Endodermal cell (in vitro differentiated cells): ENCODE data around the gene TST. TPM values are rescaled to one million over a fixed set of nuclear protein-coding genes. Genes with fewer than 3 reads are reported as not detected.

Experiments
- DNase-seq: peaks from one replicate; pipeline ENCODE4 v3.0.0-alpha.2; 2017
- H3K27ac ChIP-seq: 2 replicates; pipeline ENCODE4 v1.5.1; 2013; ENCODE audit warnings: mild to moderate bottlenecking, low read depth, low read length, moderate library complexity
- H3K27me3 ChIP-seq: 2 replicates; pipeline ENCODE4 v1.6.1; 2013; ENCODE audit warnings: mild to moderate bottlenecking, low read length, moderate library complexity; ENCODE audit not compliant: insufficient read depth, control insufficient read depth, poor library complexity, severe bottlenecking
- H3K36me3 ChIP-seq: 2 replicates; pipeline ENCODE4 v1.7.0; 2013; ENCODE audit warnings: mild to moderate bottlenecking, low read length, moderate library complexity; ENCODE audit not compliant: control insufficient read depth, insufficient read depth
- H3K4me1 ChIP-seq: one replicate; pipeline ENCODE4 v1.7.0; 2013; ENCODE audit warnings: low read length; ENCODE audit not compliant: control insufficient read depth, insufficient read depth
- H3K4me3 ChIP-seq: 2 replicates; pipeline ENCODE4 v1.5.1; 2013; ENCODE audit warnings: mild to moderate bottlenecking, low read length, moderate library complexity
- H3K9ac ChIP-seq: 2 replicates; pipeline ENCODE4 v1.6.1; 2013; ENCODE audit warnings: mild to moderate bottlenecking, low read length, moderate library complexity; ENCODE audit not compliant: poor library complexity, severe bottlenecking; ENCODE audit errors: extremely low read depth
- H3K9me3 ChIP-seq: 2 replicates; pipeline ENCODE4 v1.6.1; 2013; ENCODE audit warnings: mild to moderate bottlenecking, low read length, moderate library complexity; ENCODE audit not compliant: control insufficient read depth
- H3K27ac Mint-ChIP-seq: 2 replicates; pipeline ENCODE4 v1.8.0; 2020; ENCODE audit warnings: mixed read lengths
- H3K27me3 Mint-ChIP-seq: 2 replicates; pipeline ENCODE4 v1.8.0; 2021; ENCODE audit warnings: mild to moderate bottlenecking, mixed read lengths; ENCODE audit not compliant: insufficient read depth
- H3K36me3 Mint-ChIP-seq: 2 replicates; pipeline ENCODE4 v1.8.0; 2020; ENCODE audit warnings: low read depth, mixed read lengths
- H3K4me1 Mint-ChIP-seq: 2 replicates; pipeline ENCODE4 v1.8.0; 2020; ENCODE audit warnings: mixed read lengths
- H3K4me3 Mint-ChIP-seq: 2 replicates; pipeline ENCODE4 v1.8.0; 2020; ENCODE audit warnings: mild to moderate bottlenecking, moderate library complexity, mixed read lengths
- H3K9me3 Mint-ChIP-seq: 2 replicates; pipeline ENCODE4 v1.8.0; 2020; ENCODE audit warnings: mild to moderate bottlenecking, mixed read lengths
- CTCF ChIP-seq: fragments of 200-600 bp; sonication (generic); conservative IDR thresholded peaks from 2 replicates; pipeline ENCODE4 v1.5.0; 2021; ENCODE audit warnings: antibody characterized with exemption, mild to moderate bottlenecking
- WGBS, 2 experiments: methylation state at CpG; one replicate each; pipeline versions ENCODE4 v1.1.5 to v1.1.7; 2013; ENCODE audit warnings: missing lambda C conversion rate in 2 of 2, mixed read lengths in 1 of 2; ENCODE audit not compliant: insufficient coverage in 1 of 2, insufficient read length in 1 of 2; 5-methylcytosine and 5-hydroxymethylcytosine counted together
- total RNA-seq, 2 donors: library from RNA; stranded (reverse); fragmentation: NEBNext Ultra II Directional in 1 of 2; extraction: Animal tissue kit (Norgen Biotek cat#: 25700) in 1 of 2; gene quantifications; 2 replicates in 1 of 2; 3 replicates in 1 of 2; pipeline ENCODE4 v1.2.1, GENCODE V29; 2021

The TST gene
- total RNA-seq, 2 donors from 2014 or later, result 38.2 to 48.3 TPM

- 27 to 44% methylated on average over 7 to 18 of the region's 18 CpGs for WGBS, 2 experiments
- Mint-ChIP-seq H3K4me3 (peak overlapping the region; percentile 63), H3K36me3 (no peaks in the 10 kb centered on the region), H3K9me3 (no peaks in the 10 kb centered on the region), H3K4me1 (peaks cover 3% of the 10 kb centered on the region), H3K27me3 (peaks cover 3% of the 10 kb centered on the region), H3K27ac (peak overlapping the region; percentile 91)
- Histone ChIP-seq H3K36me3 (no peaks in the 10 kb centered on the region), H3K27me3 (no peaks in the 10 kb centered on the region), H3K27ac (no peak overlapping the region), H3K9me3 (no peaks in the 10 kb centered on the region), H3K4me3 (peak overlapping the region; percentile 57), H3K4me1 (no peaks in the 10 kb centered on the region), H3K9ac (no peak overlapping the region)
- DNase-seq, result peak; percentile 96
- peak; percentile 93 for TF ChIP-seq CTCF
These were observed 41.1 kb downstream of the TST start for GRCh38 chr22:36977947-36978660.

- 75 to 83% methylated on average over 11 to 13 of the region's 13 CpGs for WGBS, 2 experiments
- H3K27ac ChIP-seq, result no peak overlapping the region
These were observed 41.8 kb downstream of the TST start for GRCh38 chr22:36977401-36977861.

GRCh38 chr22:36976606-36977005 lies 42.6 kb downstream of the TST start:
- no peaks in the 10 kb centered on the region for H3K27me3 ChIP-seq
- DNase-seq, result no peak
- TF ChIP-seq CTCF, result no peak
- Mint-ChIP-seq H3K27me3 (peaks cover 3% of the 10 kb centered on the region), H3K4me1 (peaks cover 3% of the 10 kb centered on the region), H3K4me3 (no peak overlapping the region), H3K9me3 (no peaks in the 10 kb centered on the region), H3K36me3 (no peaks in the 10 kb centered on the region), H3K27ac (no peak overlapping the region)
- no peak overlapping the region for H3K9ac ChIP-seq
- no peak overlapping the region for H3K27ac ChIP-seq
- H3K4me3 ChIP-seq, result no peak overlapping the region
- no peaks in the 10 kb centered on the region for H3K4me1 ChIP-seq
- 97 to 100% methylated on average over 4 of the region's 4 CpGs for WGBS, 2 experiments
- H3K9me3 ChIP-seq, result no peaks in the 10 kb centered on the region
- no peaks in the 10 kb centered on the region for H3K36me3 ChIP-seq

More at GRCh38 chr22:36977401-36977861, 41.8 kb downstream of the TST start:
- H3K4me1 ChIP-seq, result no peaks in the 10 kb centered on the region
- Mint-ChIP-seq H3K27me3 (peaks cover 3% of the 10 kb centered on the region), H3K9me3 (no peaks in the 10 kb centered on the region), H3K27ac (peak overlapping the region; percentile 91), H3K4me3 (peak overlapping the region; percentile 63), H3K4me1 (peaks cover 3% of the 10 kb centered on the region), H3K36me3 (no peaks in the 10 kb centered on the region)
- peak overlapping the region; percentile 57 for H3K4me3 ChIP-seq
- H3K9ac ChIP-seq, result no peak overlapping the region
- H3K9me3 ChIP-seq, result no peaks in the 10 kb centered on the region
- DNase-seq, result peak; percentile 93
- no peaks in the 10 kb centered on the region for H3K27me3 ChIP-seq
- peak; percentile 86 for TF ChIP-seq CTCF
- no peaks in the 10 kb centered on the region for H3K36me3 ChIP-seq
